Karpas-422 (cell line): ENCODE measurements around the gene STOML1. TPM values are rescaled to one million over a fixed set of nuclear protein-coding genes. Genes with fewer than 3 reads are reported as not detected.

Source experiments
- DNase-seq: peaks from one replicate; pipeline ENCODE4 v3.0.0-alpha.2; 2015
- H2AFZ ChIP-seq: fragments of 200-600 bp; sonication (generic); 2 replicates; pipeline ENCODE4 v1.6.1; 2014; ENCODE audit warnings: antibody characterized with exemption, low read length, mixed read lengths
- H3K27ac ChIP-seq: fragments of 200-600 bp; sonication (generic); 2 replicates; pipeline ENCODE4 v1.5.1; 2014; ENCODE audit warnings: mild to moderate bottlenecking, low read length, moderate library complexity
- H3K27me3 ChIP-seq: fragments of 200-600 bp; sonication (generic); 2 replicates; pipeline ENCODE4 v1.6.1; 2014; ENCODE audit warnings: low read length, mixed read lengths
- H3K36me3 ChIP-seq: fragments of 200-600 bp; sonication (generic); 2 replicates; pipeline ENCODE4 v1.6.1; 2014; ENCODE audit warnings: low read length, mixed read lengths; ENCODE audit not compliant: insufficient read depth
- H3K4me1 ChIP-seq: fragments of 200-600 bp; sonication (generic); 2 replicates; pipeline ENCODE4 v1.6.1; 2014; ENCODE audit warnings: mild to moderate bottlenecking, low read length, mixed read lengths
- H3K4me2 ChIP-seq: fragments of 200-600 bp; sonication (generic); 2 replicates; pipeline ENCODE4 v1.6.1; 2014; ENCODE audit warnings: low read length, low read depth, mild to moderate bottlenecking; ENCODE audit not compliant: poor library complexity, severe bottlenecking
- H3K4me3 ChIP-seq: fragments of 200-600 bp; sonication (generic); 2 replicates; pipeline ENCODE4 v1.5.1; 2014; ENCODE audit warnings: mild to moderate bottlenecking, antibody characterized with exemption, low read length, mixed read lengths
- H3K79me2 ChIP-seq: fragments of 200-600 bp; sonication (generic); 2 replicates; pipeline ENCODE4 v1.6.1; 2014; ENCODE audit warnings: mild to moderate bottlenecking, low read length, mixed read lengths
- H3K9ac ChIP-seq: fragments of 200-600 bp; sonication (generic); 2 replicates; pipeline ENCODE4 v1.6.0; 2014; ENCODE audit warnings: low read length
- H3K9me2 ChIP-seq: fragments of 200-600 bp; sonication (generic), shearing (Covaris generic); replicated peaks from 2 replicates; pipeline ENCODE4 v1.6.0; 2014; ENCODE audit warnings: mild to moderate bottlenecking, low read length, moderate library complexity; ENCODE audit not compliant: insufficient read depth
- H3K9me3 ChIP-seq: fragments of 300-700, 200-600 bp; sonication (generic); 2 replicates; pipeline ENCODE4 v1.6.1; 2014; ENCODE audit warnings: low read length, mixed read lengths
- H4K20me1 ChIP-seq: fragments of 200-600 bp; sonication (generic); 2 replicates; pipeline ENCODE4 v1.6.1; 2014; ENCODE audit warnings: mild to moderate bottlenecking, antibody characterized with exemption, low read length, low read depth; ENCODE audit not compliant: insufficient read depth
- total RNA-seq: library from RNA; depleted of rRNA; stranded (reverse); fragments of >200 nt; shearing (Covaris generic); gene quantifications from 2 replicates; pipeline ENCODE4 v1.2.3, GENCODE V29; 2014; ENCODE audit warnings: low replicate concordance

STOML1 gene
- total RNA-seq, 1 experiment from 2014 or later, result 2.3 TPM

DNA sequence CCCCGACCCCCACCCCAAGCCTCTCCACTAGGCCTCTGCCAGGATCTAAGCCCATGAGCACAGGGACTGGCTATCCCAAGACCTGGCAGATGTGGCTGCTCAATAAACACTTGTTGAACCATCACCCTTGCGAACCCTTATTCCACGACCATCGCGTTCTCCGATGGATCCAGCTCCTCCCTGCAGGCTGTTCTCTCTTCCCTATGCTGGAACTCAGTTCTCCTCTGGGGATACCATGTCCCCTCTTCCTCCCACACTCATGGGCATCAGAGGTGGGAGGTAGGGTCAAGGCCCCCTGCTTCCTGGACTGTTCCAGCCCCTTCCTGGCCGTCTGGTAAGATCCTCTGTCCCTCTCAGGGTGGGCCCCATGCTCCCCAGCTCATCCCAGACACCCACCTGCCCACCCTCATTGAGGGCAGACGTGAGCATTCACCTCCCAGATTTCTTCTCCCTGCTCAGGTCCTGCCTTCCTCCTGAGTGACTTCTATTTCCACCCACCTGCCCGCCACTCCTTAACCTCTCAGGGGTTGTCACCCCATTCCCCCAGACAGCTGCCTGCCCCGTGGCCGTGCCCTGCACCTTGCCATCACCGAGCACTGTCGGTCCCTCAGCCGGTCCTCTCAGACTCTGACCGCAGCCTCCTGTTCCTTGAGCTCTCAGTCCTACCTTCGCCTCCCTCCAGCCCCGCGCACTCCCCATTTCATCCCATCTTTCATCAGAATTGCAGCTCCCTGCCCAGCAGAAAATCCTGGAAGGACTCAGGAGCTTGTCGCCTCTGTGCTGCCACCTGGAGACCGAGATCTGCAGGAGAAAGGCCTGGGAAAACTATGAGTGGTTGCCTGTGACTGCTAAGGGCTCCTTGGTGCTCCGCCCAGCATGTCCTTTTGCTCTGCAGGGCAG, 44.4 kb upstream of the STOML1 start:
- Histone ChIP-seq H3K9me2 (no peaks in the 10 kb centered on the region), H3K27ac (no peak overlapping the region), H3K9me3 (no peaks in the 10 kb centered on the region), H3K79me2 (no peaks in the 10 kb centered on the region), H3K36me3 (no peaks in the 10 kb centered on the region), H3K27me3 (no peaks in the 10 kb centered on the region), H3K4me3 (no peak overlapping the region), H3K9ac (no peak overlapping the region), H3K4me2 (no peak overlapping the region), H2AFZ (no peak overlapping the region), H4K20me1 (no peaks in the 10 kb centered on the region), H3K4me1 (no peaks in the 10 kb centered on the region)
- DNase-seq, result no peak

DNA sequence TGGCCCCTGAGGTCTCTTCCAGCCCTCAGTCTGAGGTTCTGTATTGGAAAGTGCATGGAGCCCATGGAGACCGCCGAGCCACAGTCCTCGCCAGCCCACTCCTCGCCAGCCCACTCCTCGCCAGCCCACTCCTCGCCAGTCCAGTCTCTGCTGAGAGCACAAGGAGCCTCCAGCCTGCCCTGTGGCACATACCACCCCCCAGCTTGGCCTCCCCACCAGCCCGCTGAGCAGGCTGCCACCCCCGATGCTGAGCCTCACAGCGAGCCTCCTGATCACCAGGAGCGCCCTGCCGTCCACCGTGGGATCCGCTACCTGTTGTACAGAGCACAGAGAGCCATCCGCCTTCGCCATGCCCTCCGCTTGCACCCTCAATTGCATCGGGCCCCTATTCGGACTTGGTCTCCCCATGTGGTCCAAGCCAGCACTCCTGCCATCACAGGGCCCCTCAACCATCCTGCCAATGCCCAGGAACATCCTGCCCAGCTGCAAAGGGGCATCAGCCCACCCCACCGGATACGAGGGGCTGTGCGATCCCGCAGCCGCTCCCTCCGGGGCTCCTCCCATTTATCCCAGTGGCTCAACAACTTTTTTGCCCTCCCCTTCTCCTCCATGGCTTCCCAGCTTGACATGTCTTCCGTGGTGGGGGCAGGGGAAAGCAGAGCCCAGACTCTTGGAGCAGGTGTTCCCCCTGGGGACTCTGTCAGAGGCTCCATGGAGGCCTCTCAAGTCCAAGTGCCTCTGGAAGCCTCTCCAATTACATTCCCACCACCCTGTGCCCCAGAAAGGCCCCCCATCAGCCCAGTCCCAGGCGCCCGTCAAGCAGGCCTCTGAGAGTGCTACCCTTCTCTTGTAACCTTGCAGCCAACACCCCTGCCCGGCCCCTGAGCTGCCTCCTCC, 43.3 kb upstream of the STOML1 start:
- H3K9me3 ChIP-seq, result no peaks in the 10 kb centered on the region
- no peak for DNase-seq
- no peaks in the 10 kb centered on the region for H3K79me2 ChIP-seq
- no peak overlapping the region for H2AFZ ChIP-seq
- no peak overlapping the region for H3K4me3 ChIP-seq
- H4K20me1 ChIP-seq, result no peaks in the 10 kb centered on the region
- H3K9me2 ChIP-seq, result no peaks in the 10 kb centered on the region
- H3K4me2 ChIP-seq, result no peak overlapping the region
- no peak overlapping the region for H3K9ac ChIP-seq
- H3K27me3 ChIP-seq, result no peaks in the 10 kb centered on the region
- H3K36me3 ChIP-seq, result no peaks in the 10 kb centered on the region
- no peak overlapping the region for H3K27ac ChIP-seq
- H3K4me1 ChIP-seq, result no peaks in the 10 kb centered on the region

DNA sequence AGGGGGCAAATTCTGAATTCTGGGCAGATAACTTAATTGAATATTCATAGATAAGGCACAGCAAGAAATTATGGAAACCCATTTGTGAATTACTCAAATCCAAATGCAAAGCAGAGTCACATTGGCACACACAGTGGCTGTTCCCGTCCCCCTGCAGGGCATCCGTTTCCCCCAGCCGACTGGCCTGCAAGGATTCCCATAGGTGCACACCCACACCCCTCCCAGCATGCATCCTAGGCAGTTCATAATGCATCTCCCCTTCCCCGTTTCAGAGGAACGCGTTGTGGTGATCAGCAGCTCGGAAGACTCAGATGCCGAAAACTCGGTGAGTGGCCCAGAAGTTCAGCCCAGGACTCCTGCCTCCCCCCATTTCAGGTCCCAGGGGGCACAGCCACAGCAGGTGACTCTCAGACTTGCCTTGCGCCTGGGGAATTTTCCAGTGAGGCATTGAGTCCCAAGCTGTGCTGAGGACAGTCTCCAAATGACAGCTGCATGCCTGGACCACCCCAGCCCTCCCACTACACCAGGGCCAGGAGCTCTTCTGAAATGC, 42.2 kb upstream of the STOML1 start:
- H3K4me3 ChIP-seq, result no peak overlapping the region
- no peaks in the 10 kb centered on the region for H3K9me2 ChIP-seq
- H3K27ac ChIP-seq, result no peak overlapping the region
- no peaks in the 10 kb centered on the region for H3K4me1 ChIP-seq
- no peaks in the 10 kb centered on the region for H3K36me3 ChIP-seq
- H3K4me2 ChIP-seq, result no peak overlapping the region
- DNase-seq, result no peak
- H4K20me1 ChIP-seq, result no peaks in the 10 kb centered on the region
- no peaks in the 10 kb centered on the region for H3K79me2 ChIP-seq
- H3K9me3 ChIP-seq, result no peaks in the 10 kb centered on the region
- H2AFZ ChIP-seq, result no peak overlapping the region
- H3K9ac ChIP-seq, result no peak overlapping the region
- no peaks in the 10 kb centered on the region for H3K27me3 ChIP-seq

DNA sequence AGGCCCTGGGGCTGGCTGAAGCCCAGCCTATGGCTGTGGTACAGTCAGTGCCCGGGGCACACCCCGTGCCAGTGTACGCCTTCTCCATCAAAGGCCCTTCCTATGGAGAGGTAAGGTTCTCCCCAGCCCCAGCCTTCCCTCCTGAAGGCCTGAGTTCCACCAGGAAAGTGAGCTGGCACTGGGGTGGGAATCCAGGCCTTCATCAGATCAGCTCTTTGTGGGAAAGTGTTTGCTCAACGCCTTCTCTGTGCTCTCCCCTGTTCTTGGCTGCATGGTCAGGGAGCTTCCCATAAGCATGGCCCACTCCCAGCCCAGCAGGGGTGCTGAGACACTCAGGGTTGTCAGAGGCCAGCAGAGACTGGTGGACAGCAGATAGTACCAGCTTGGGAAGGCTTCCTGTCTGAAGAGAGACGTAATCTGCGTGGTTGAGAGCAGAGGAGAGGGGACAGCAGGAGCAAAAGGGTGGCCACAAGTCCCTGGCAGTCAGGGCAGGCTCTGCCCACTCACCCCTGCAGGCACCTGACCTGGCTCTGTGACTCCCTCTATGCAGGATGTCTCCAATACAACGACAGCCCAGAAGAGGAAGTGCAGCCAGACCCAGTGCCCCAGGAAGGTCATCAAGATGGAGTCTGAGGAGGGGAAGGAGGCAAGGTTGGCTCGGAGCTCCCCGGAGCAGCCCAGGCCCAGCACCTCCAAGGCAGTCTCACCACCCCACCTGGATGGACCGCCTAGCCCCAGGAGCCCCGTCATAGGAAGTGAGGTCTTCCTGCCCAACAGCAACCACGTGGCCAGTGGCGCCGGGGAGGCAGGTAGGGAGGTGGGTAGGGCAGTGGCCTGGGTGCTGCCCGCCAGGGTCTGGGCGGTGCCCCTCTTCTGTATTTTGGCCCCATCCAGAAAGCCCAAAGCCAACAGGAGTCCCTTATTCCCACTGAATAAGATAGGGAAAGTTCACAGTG, 40.8 kb upstream of the STOML1 start:
- Histone ChIP-seq H3K9me2 (no peaks in the 10 kb centered on the region), H3K36me3 (0 out of 2 replicates have a peak, but pooled peaks cover 3% of the 10 kb centered on the region), H3K4me1 (no peaks in the 10 kb centered on the region), H3K9me3 (no peaks in the 10 kb centered on the region), H3K4me2 (no peak overlapping the region), H3K79me2 (no peaks in the 10 kb centered on the region), H3K9ac (no peak overlapping the region), H4K20me1 (no peaks in the 10 kb centered on the region), H3K4me3 (no peak overlapping the region), H3K27me3 (no peaks in the 10 kb centered on the region), H3K27ac (no peak overlapping the region), H2AFZ (no peak overlapping the region)
- DNase-seq, result no peak

DNA sequence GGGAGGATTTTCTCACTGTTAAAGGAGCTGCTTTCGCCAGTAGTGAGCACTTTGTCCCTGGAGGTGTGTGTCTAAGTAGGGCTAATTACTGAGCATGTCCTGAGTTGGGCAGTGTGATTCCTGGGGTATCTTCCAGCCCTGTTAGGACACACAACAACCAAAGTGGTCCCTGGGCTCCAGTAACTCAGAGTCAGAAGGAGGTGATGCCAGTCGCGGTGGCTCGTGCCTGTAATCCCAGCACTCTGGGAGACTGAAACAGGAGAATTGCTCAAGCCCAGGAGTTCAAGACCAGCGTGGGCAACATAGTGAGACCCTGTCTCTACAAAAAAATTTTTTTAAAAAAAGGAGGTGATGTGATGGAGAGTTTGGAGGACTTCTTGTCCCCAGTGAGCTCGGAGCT, 40.0 kb upstream of the STOML1 start:
- no peaks in the 10 kb centered on the region for H3K9me2 ChIP-seq
- no peak overlapping the region for H3K4me2 ChIP-seq
- no peaks in the 10 kb centered on the region for H4K20me1 ChIP-seq
- no peak overlapping the region for H3K4me3 ChIP-seq
- no peaks in the 10 kb centered on the region for H3K9me3 ChIP-seq
- no peak overlapping the region for H3K27ac ChIP-seq
- H3K27me3 ChIP-seq, result no peaks in the 10 kb centered on the region
- 0 out of 2 replicates have a peak, but pooled peaks cover 3% of the 10 kb centered on the region for H3K36me3 ChIP-seq
- H2AFZ ChIP-seq, result no peak overlapping the region
- H3K4me1 ChIP-seq, result no peaks in the 10 kb centered on the region
- no peak overlapping the region for H3K9ac ChIP-seq
- DNase-seq, result no peak
- no peaks in the 10 kb centered on the region for H3K79me2 ChIP-seq

DNA sequence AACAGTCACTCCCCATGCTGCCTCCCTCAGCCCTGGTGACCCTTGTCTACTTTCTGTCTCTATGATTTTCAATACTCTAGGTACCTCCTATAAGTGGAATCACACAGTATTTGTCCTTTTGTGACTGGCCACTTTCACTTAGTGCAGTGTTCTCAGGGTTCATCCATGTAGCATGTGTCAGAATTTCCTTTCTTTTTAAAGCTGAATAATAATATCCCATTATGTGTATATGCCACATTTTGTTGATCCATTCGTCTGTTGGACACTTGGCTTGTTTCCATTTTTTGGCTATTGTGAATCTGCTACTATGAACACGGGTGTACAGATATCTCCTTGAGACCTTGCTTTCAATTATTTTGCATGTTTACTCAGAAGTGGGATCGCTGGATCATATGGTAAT, 36.6 kb upstream of the STOML1 start:
- H3K36me3 ChIP-seq, result peaks cover 5% of the 10 kb centered on the region; the same call in 1 of the 2 replicates
- H3K27me3 ChIP-seq, result no peaks in the 10 kb centered on the region
- H3K9me2 ChIP-seq, result no peaks in the 10 kb centered on the region
- no peak overlapping the region for H3K27ac ChIP-seq
- H3K4me3 ChIP-seq, result no peak overlapping the region
- no peaks in the 10 kb centered on the region for H3K4me1 ChIP-seq
- no peaks in the 10 kb centered on the region for H4K20me1 ChIP-seq
- H3K79me2 ChIP-seq, result no peaks in the 10 kb centered on the region
- no peak overlapping the region for H3K4me2 ChIP-seq
- no peak overlapping the region for H2AFZ ChIP-seq
- no peaks in the 10 kb centered on the region for H3K9me3 ChIP-seq
- DNase-seq, result no peak
- H3K9ac ChIP-seq, result no peak overlapping the region

DNA sequence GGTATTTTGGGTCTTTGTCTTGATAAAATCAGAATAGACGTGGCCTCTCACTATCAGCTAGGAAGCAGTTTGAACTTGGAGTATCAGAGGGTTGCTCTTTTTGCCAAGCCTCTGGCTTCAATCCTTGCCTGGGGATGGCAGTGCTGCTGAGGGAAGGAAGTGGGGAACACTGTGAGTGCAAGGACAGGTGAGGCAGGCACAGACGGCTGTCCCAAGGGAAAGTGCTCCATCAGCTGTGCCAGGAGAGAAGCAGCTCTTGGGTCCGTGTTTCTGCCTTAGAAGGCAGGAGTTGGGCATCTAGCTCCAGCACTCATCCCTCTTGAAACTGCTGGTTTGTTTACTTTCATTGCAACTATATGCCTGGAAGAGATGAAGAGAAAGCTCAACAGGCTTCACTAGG, 35.6 kb upstream of the STOML1 start:
- no peak for DNase-seq
- no peaks in the 10 kb centered on the region for H3K9me2 ChIP-seq
- H3K4me3 ChIP-seq, result no peak overlapping the region
- no peaks in the 10 kb centered on the region for H3K9me3 ChIP-seq
- no peak overlapping the region for H3K4me2 ChIP-seq
- no peak overlapping the region for H3K27ac ChIP-seq
- H3K36me3 ChIP-seq, result peaks cover 5% of the 10 kb centered on the region; the same call in 1 of the 2 replicates
- no peak overlapping the region for H3K9ac ChIP-seq
- no peaks in the 10 kb centered on the region for H4K20me1 ChIP-seq
- H3K4me1 ChIP-seq, result no peaks in the 10 kb centered on the region
- H3K27me3 ChIP-seq, result no peaks in the 10 kb centered on the region
- no peak overlapping the region for H2AFZ ChIP-seq
- H3K79me2 ChIP-seq, result no peaks in the 10 kb centered on the region
